Kidney (tissue), 14 donors: Measurements from ENCODE around the gene IMMP2L. TPM values are rescaled to one million over a fixed set of nuclear protein-coding genes. Genes with fewer than 3 reads are reported as not detected.
A peak's percentile ranks its signal among the peaks of the same experiment; 100 is the strongest.

Experiments
- DNase-seq, 5 donors: peaks; one replicate each; pipeline ENCODE4 v3.0.0-alpha.2; 2013 to 2020
- FAIRE-seq: peaks from 2 replicates; lab custom pipeline; 2012; peaks lifted over from hg19 to GRCh38; lab: Jason Lieb, UNC
- H3K27ac ChIP-seq, 2 donors: one replicate each; pipeline ENCODE4 v1.7.0; 2013; ENCODE audit warnings: low read depth in 2 of 2, low read length in 2 of 2, inconsistent platforms in 1 of 2
- H3K27me3 ChIP-seq: one replicate; pipeline ENCODE4 v1.7.1; 2013; ENCODE audit warnings: low read length, inconsistent platforms; ENCODE audit not compliant: control insufficient read depth, insufficient read depth
- H3K36me3 ChIP-seq, 3 donors: one replicate each; pipeline versions ENCODE4 v1.7.0 to v1.7.1; 2013; ENCODE audit warnings: low read length in 3 of 3, control low read depth in 1 of 3, inconsistent platforms in 1 of 3; ENCODE audit not compliant: insufficient read depth in 3 of 3, control insufficient read depth in 2 of 3
- H3K4me1 ChIP-seq, 3 donors: one replicate each; pipeline versions ENCODE4 v1.7.0 to v1.7.1; 2013; ENCODE audit warnings: low read length in 3 of 3, inconsistent platforms in 1 of 3, low read depth in 1 of 3; ENCODE audit not compliant: control insufficient read depth in 2 of 3, insufficient read depth in 2 of 3
- H3K4me3 ChIP-seq, 3 donors: one replicate each; pipeline versions ENCODE4 v1.7.0 to v1.8.1; 2013; ENCODE audit warnings: low read length in 3 of 3, control low read depth in 1 of 3, inconsistent platforms in 1 of 3
- H3K9ac ChIP-seq, 3 donors: one replicate each; pipeline versions ENCODE4 v1.7.0 to v1.7.1; 2013; ENCODE audit warnings: low read length in 3 of 3, control low read depth in 1 of 3, inconsistent platforms in 1 of 3
- H3K9me3 ChIP-seq, 3 donors: one replicate each; pipeline versions ENCODE4 v1.7.0 to v1.7.1; 2013; ENCODE audit warnings: low read length in 3 of 3, control low read depth in 1 of 3, inconsistent platforms in 1 of 3; ENCODE audit not compliant: control insufficient read depth in 2 of 3, insufficient read depth in 1 of 3
- intact Hi-C: fragments of 100-400 bp; cut with DNase I; formaldehyde crosslinking; loops from one replicate; pipeline ENCODE4 v1.11.1; 2022
- polyA plus RNA-seq: library from polyadenylated mRNA; stranded (reverse); fragments of 350-450 nt; fragmentation: Illumina TruSeq; extraction: RNeasy Lipid Tissue Mini Kit (QIAGEN cat#74804); gene quantifications from one replicate; pipeline ENCODE4 v1.2.3, GENCODE V29; 2014; ENCODE audit warnings: low read depth, low replicate concordance; ENCODE audit not compliant: insufficient read depth
- total RNA-seq: library from RNA; stranded (reverse); fragmentation: NEBNext Ultra II Directional; extraction: Animal tissue kit (Norgen Biotek cat#: 25700); gene quantifications from one replicate; pipeline ENCODE4 v1.2.1, GENCODE V29; 2021
- TF ChIP-seq, protein P1 (sequence below): IDR thresholded peaks from 3 replicates; pipeline ENCODE4 v1.5.1; 2012; ENCODE audit warnings: mild to moderate bottlenecking, moderate library complexity, borderline replicate concordance; ENCODE audit not compliant: insufficient read depth; ENCODE audit errors: extremely low read depth
- donor health status: control.
- donor health status: control.
- donor health status: control.
- donor health status: control.
- donor health status: control.
- donor health status: DM: yes; HTN: yes; CAD: no.
- donor health status: Normal renal cell carcinoma (clear cell type).

Gene IMMP2L
- total and polyA plus RNA-seq, 2 donors from 2014 or later: 46.4 to 52.1 TPM

DNA sequence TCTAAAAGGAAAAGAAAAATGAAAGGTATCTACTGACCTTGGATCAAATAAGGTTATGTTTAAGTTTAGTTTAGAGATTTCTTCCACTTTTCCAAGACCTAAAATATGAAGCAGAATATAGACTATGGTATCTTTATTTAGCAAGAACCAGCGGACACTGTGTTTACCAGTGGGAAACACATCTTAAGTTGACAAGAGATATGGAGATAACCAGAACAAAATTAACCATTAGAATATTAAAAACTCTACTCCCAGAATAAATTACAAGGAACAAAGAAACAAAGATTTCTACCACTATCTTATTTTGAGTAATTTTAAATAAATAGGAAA lies 86.9 kb downstream of the IMMP2L start:
- H3K4me3 ChIP-seq: no peak overlapping the region
- intact Hi-C loops: no loop called here
- no peaks in the 10 kb centered on the region for H3K36me3 ChIP-seq
- no peaks in the 10 kb centered on the region for H3K4me1 ChIP-seq
- H3K9me3 ChIP-seq: peaks cover 0 to 5% (median 0%) of the 10 kb centered on the region in 3 donors
- H3K27ac ChIP-seq: no peak overlapping the region
- FAIRE-seq (peak; percentile 46), DNase-seq (no peak)
- no peaks in the 10 kb centered on the region for H3K27me3 ChIP-seq
- H3K9ac ChIP-seq: no peak overlapping the region
- TF ChIP-seq, protein P1, sequence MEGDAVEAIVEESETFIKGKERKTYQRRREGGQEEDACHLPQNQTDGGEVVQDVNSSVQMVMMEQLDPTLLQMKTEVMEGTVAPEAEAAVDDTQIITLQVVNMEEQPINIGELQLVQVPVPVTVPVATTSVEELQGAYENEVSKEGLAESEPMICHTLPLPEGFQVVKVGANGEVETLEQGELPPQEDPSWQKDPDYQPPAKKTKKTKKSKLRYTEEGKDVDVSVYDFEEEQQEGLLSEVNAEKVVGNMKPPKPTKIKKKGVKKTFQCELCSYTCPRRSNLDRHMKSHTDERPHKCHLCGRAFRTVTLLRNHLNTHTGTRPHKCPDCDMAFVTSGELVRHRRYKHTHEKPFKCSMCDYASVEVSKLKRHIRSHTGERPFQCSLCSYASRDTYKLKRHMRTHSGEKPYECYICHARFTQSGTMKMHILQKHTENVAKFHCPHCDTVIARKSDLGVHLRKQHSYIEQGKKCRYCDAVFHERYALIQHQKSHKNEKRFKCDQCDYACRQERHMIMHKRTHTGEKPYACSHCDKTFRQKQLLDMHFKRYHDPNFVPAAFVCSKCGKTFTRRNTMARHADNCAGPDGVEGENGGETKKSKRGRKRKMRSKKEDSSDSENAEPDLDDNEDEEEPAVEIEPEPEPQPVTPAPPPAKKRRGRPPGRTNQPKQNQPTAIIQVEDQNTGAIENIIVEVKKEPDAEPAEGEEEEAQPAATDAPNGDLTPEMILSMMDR: no peak

DNA sequence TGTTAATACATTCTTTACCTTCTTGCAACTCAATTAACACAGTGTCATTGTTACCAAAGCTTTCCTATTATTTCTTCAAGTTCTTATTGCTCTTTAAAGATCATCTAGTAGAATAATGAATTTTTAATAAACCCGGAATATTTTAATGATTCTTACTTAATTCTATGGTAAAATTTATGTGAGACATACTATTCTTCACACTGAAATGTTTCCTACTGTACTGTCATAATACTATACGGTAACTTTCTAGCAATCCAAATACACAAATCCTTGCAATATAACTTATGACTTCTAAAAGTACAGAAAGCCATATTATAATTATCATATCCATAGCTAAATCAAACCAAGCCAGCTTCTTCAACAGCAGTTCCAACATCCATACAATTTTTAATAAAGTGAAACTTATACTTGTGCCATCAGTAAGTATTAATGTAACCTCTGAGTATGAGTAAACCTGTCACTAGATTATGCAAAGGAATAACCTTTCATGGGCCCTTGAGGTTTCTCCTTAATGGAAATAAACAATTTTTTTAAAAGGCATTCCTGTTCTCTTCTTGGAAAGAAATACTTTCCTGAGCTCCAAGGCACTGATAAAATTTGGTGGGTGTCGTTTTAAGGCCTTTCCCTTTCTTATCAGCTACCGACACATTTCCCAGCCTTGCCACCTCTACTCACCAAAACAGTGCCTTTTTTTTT lies 87.4 kb downstream of the IMMP2L start:
- Histone ChIP-seq H3K9ac (no peak overlapping the region), H3K36me3 (no peaks in the 10 kb centered on the region), H3K27me3 (no peaks in the 10 kb centered on the region), H3K27ac (no peak overlapping the region), H3K4me1 (no peaks in the 10 kb centered on the region), H3K4me3 (no peak overlapping the region), H3K9me3 (peaks cover 0 to 5% (median 0%) of the 10 kb centered on the region in 3 donors)
- intact Hi-C loops: no loop called here
- no peak for DNase-seq
- no peak for FAIRE-seq
- TF ChIP-seq, protein P1: no peak

DNA sequence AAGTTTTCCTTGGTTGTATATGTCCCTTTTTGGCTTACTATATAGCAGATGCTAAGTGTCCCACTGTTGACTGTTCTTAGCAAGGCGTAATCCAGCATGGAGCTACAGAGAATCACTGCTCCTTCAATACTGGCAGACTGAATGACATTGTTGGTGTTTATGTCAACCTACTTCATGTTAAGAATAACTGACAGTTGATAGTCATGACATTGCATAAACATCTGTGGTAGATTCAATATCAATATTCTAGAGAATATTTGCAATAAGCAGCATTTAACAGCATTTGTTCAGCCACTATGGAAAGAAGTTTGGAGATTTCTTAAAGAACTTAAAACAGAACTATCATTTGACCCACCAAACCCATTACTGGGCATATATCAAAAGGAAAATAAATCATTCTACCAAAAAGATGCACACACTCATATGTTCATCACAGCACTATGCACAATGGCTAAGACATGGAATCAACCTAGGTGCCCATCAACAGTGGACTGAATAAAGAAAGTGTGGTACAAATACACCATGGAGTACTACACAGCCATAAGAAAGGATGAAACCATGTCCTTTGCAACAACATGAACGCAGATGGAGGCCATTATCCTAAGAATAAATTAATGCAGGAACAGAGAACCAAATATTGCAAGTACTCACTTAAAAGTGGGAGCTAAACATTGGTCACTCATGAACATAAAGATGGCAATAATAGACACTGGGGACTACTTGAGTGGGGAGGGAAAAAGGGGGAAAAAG lies 88.7 kb downstream of the IMMP2L start:
- Histone ChIP-seq H3K9me3 (peaks cover 0 to 5% (median 3%) of the 10 kb centered on the region in 3 donors), H3K4me1 (no peaks in the 10 kb centered on the region), H3K27ac (no peak overlapping the region), H3K27me3 (no peaks in the 10 kb centered on the region), H3K4me3 (no peak overlapping the region), H3K36me3 (no peaks in the 10 kb centered on the region), H3K9ac (no peak overlapping the region)
- no peak for DNase-seq
- intact Hi-C loops: no loop called here
- no peak for FAIRE-seq
- TF ChIP-seq, protein P1: no peak
